Globus pallidus (tissue), 1 donor: ENCODE data around the gene TMEM81.

ENCODE experiments used
- DNase-seq: peaks from one replicate; pipeline ENCODE4 v3.0.0-alpha.2; 2015; ENCODE audit warnings: low spot score

Gene TMEM81

GRCh38 chr1:205084360-205084759, at the start of gene TMEM81:
Gene TMEM81, minus strand, starts transcription at chr1:205084460. Its CDS starts 140 bp downstream, at chr1:205084320.
- DNase-seq = no peak

GRCh38 chr1:205133287-205133686, 49.0 kb upstream of the TMEM81 start:
- DNase-seq = no peak

GRCh38 chr1:205129447-205130029, 45.3 kb upstream of the TMEM81 start:
- no peak for DNase-seq

GRCh38 chr1:205128050-205128449, 43.8 kb upstream of the TMEM81 start:
- DNase-seq = no peak

GRCh38 chr1:205127646-205128045, 43.4 kb upstream of the TMEM81 start:
- no peak for DNase-seq

GRCh38 chr1:205124726-205125125, 40.5 kb upstream of the TMEM81 start:
- no peak for DNase-seq

- DNase-seq = no peak
Observed at GRCh38 chr1:205122489-205122882, 38.2 kb upstream of the TMEM81 start.

GRCh38 chr1:205121660-205122488, 37.6 kb upstream of the TMEM81 start, which contains the start of gene RBBP5:
Gene RBBP5, minus strand, starts transcription at chr1:205121978. Its CDS starts 105 bp downstream, at chr1:205121873.
- peak; percentile 96 for DNase-seq

- no peak for DNase-seq
Observed at GRCh38 chr1:205118752-205119151, 34.5 kb upstream of the TMEM81 start.

- no peak for DNase-seq
Observed at GRCh38 chr1:205111354-205111753, 27.1 kb upstream of the TMEM81 start.

GRCh38 chr1:205109711-205110110, 25.5 kb upstream of the TMEM81 start:
- no peak for DNase-seq

- no peak for DNase-seq
Observed at GRCh38 chr1:205109269-205109668, 25.0 kb upstream of the TMEM81 start.

- DNase-seq = no peak
Observed at GRCh38 chr1:205108464-205108863, 24.2 kb upstream of the TMEM81 start.

- DNase-seq = no peak
Observed at GRCh38 chr1:205107327-205107726, 23.1 kb upstream of the TMEM81 start.

- no peak for DNase-seq
Observed at GRCh38 chr1:205102404-205102803, 18.1 kb upstream of the TMEM81 start.

GRCh38 chr1:205098242-205098641, 14.0 kb upstream of the TMEM81 start:
- DNase-seq = no peak

GRCh38 chr1:205095422-205095821, 11.2 kb upstream of the TMEM81 start:
- DNase-seq = no peak

GRCh38 chr1:205091043-205091740, 6.9 kb upstream of the TMEM81 start:
- no peak for DNase-seq

- DNase-seq = no peak
Observed at GRCh38 chr1:205088341-205088740, 4.1 kb upstream of the TMEM81 start.

- no peak for DNase-seq
Observed at GRCh38 chr1:205082431-205082830, 1.8 kb downstream of the TMEM81 start.

GRCh38 chr1:205077934-205078311, 6.3 kb downstream of the TMEM81 start:
- no peak for DNase-seq

- DNase-seq = peak; percentile 50
Observed at GRCh38 chr1:205077158-205077933, 6.9 kb downstream of the TMEM81 start.
